GM18907 (cell line): ENCODE data around the gene FFAR2.
"Not testable (repeated sequence)": the region's sequence is repeated elsewhere in the genome, so short reads cannot be mapped to it uniquely, and the experiment has no call there.

Experiments
- ATAC-seq: cut with Tn5 transposase; IDR thresholded peaks from one replicate; pipeline ENCODE4 v1.9.1; 2021; ENCODE audit warnings: mild to moderate bottlenecking, moderate library complexity; ENCODE audit not compliant: unreplicated experiment

Gene FFAR2

DNA sequence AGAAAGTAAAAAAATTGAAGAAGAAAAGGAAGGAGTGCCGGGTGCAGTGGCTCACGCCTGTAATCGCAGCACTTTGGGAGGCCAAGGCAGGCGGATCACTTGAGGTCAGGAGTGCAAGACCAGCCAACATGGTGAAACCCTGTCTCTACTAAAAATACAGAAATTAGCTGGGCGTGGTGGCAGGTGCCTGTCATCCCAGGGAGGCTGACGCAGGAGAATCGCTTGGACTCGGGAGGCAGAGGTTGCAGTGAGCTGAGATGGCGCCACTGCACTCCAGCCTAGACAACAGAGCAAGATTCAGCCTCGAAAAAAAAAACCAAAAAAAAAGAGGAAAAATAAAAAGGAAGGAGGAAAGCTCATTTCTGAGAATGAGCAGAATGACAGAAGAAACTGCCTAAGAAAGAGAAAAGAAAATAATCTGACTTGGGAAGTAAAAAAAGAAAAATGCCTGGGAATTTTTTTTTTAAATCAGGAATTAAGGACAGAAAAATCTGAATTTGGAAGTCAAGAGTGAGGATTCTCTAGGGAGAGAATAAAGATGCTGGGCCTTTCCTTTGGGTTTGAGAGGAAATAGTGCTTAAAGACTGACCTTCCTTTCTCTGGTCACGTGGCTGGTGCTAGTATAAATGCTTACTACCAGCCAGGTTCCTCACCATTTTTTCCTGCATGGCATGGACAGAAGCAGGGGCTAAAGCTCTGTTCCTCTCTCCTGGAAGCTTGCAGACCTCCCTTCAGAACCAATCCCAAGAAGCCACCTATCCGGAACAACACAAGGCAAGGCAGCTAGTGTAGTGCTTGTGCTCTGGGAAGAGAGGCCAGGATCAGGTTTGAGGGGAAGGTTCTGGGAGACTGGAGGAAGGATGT, at the start of gene FFAR2:
TSS of gene FFAR2 (plus strand) at position 652 of the 864 bp plus-strand sequence. CDS start 1,458 bp downstream, outside the sequence.
- ATAC-seq, result no peak

GRCh38 chr19:35398570-35398969, 49.5 kb upstream of the FFAR2 start:
- no peak for ATAC-seq

DNA sequence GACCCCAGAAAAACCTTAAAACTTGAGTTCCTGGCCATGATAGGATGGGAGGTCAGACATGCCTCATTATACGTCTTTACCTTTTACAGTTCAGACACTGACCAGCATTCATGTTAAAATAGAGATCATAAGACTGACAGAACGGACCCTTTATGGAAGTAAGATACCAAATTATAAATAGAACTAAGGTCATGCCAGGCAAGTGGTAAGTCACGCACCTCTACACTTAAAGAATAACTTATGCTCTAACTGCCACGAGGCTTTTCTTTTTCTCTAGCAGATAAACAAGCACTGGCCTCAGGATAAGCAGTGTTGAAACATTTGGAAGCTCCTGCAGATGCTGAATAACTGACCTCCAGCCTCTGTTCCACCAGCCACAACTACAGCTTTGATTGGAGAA, 48.8 kb upstream of the FFAR2 start:
- ATAC-seq, result no peak

GRCh38 chr19:35399948-35400772, 47.9 kb upstream of the FFAR2 start:
- ATAC-seq, result no peak

GRCh38 chr19:35400773-35401100, 47.3 kb upstream of the FFAR2 start:
- ATAC-seq, result no peak

GRCh38 chr19:35401416-35401815, 46.6 kb upstream of the FFAR2 start:
- not testable (repeated sequence) for ATAC-seq

- no peak for ATAC-seq
Observed at GRCh38 chr19:35403116-35403760, 44.8 kb upstream of the FFAR2 start.

DNA sequence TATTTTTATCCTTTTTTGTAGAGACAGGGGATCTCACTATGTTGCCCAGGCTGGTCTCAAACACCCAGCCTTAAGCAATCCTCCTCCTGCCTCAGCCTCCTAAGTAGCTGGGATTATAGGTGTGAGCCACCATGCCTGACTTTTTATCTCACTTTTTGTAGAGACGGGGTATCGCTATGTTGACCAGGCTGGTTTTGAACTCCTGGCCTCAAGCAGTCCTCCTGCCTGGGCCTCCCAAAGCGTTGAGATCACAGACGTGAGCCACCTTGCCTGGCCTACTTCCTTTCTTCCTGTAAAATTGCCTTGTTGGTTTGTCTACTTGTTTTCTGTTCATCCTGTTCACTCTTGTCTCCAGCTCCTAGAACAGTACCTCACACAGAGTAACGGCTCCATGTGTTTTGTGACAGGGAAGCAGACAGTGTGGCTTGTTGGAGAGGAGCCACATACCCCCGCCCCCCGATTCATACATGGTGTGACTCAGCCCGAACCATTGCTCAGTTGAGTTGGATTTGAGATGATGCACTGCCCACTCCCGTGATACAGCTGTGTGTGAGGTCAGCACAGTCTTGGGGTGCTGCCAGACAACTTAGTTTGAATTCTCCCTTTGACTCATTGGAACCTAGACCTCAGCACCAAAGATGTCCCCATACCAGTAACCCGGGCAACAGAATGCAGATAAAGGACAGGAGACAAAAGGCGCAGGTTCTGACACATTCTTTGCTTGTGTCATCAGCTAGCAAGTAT, 43.0 kb upstream of the FFAR2 start:
- no peak for ATAC-seq

- no peak for ATAC-seq
Observed at GRCh38 chr19:35407619-35408018, 40.4 kb upstream of the FFAR2 start.

DNA sequence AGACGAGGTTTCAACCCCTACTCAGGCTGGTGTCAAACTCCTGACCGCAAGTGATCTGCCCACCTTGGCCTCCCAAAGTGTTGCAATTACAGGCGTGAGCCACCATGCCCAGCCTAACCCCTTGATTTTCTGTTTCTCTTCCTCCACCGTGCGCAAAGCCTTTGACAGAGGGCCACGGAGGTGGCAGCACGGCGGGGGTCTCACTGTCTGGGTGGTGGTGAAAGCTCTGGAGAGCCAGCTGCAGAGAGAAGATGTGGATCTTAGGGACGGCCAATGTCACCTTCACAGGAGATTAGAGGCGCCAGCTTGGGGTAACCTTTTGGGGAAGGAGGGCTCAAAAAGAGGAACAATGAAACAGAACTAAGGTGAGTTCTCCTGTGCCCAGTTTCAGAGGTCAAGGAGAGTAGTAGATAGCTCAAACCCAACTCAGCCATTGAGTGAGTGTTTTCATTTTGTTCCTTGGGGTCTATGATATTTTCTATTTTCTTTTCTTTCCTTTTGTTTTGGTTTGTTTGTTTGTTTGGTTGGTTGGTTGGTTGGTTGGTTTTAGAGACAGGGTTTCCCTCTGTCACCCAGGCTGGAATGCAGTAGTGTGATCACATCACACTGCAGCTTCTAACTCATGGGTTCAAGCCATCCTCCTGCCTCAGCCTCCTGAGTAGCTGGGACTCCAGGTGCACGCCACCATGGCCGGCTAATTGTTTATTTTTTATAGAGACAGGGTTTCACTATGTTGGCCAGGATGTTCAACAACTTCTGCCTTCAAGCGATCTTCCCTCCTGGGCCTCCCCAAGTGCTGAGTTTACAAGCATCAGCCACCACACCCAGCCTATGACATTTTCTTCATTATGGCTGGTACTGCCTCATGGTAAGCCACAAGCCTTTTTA, 39.5 kb upstream of the FFAR2 start:
- ATAC-seq, result peak; percentile 69

DNA sequence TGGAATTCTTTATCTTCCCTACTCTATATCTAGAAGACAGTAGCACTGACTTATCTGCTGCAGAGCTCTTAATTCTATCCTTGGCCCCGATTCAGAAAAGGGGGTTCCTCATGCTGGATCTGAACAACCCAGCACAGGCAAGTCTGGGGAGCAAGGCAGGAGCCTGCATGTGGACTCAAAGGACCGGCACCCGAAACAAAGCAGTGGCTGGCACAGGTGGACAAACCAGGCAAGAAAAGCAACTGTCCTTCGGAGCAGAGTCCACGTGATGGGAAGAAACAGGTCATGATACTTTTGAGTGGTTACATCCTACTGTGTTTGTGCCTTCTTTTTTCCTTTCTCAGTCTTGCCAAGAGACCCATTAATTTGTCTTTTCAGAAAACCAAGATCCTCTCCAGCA, 38.9 kb upstream of the FFAR2 start:
- no peak for ATAC-seq

GRCh38 chr19:35410487-35410886, 37.6 kb upstream of the FFAR2 start:
- ATAC-seq, result no peak

DNA sequence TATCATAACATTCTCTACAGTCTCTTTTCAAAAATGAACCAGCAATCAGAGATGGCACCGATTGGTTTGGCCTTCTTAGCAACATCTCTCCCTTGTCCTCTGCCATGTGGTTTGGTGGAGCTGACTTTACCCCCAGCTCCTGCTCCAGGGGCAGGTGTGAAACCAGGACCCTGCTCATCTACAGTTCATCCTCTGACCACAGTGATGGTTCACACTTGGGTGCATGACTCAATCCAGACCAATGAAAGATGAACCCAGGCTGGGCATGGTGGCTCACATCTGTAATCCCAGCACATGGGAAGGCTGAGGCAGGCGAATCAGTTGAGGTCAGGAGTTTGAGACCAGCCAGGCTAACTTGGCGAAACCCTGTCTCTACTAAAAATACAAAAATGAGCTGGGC, 33.6 kb upstream of the FFAR2 start:
- no peak for ATAC-seq

DNA sequence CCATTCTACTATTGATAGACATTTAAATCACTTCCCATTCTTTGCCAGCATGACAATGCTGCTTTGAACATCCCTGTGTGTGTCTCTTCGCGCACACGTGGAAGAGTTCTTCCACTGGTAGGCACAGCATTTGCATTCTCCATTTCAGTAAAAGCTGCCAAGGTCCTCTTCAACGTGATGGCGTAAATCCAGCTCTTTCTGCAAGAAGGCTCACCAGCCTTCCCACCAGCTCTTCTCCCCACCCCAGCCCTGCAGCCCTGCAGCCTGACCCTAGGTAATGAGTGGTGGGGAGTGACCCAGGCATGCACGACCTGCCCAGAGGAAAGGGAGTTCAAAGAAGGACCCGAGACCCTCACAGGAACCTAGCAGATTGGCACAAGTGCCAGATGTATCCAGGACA, 31.7 kb upstream of the FFAR2 start:
- ATAC-seq, result no peak

GRCh38 chr19:35417278-35417677, 30.8 kb upstream of the FFAR2 start:
- ATAC-seq, result no peak

DNA sequence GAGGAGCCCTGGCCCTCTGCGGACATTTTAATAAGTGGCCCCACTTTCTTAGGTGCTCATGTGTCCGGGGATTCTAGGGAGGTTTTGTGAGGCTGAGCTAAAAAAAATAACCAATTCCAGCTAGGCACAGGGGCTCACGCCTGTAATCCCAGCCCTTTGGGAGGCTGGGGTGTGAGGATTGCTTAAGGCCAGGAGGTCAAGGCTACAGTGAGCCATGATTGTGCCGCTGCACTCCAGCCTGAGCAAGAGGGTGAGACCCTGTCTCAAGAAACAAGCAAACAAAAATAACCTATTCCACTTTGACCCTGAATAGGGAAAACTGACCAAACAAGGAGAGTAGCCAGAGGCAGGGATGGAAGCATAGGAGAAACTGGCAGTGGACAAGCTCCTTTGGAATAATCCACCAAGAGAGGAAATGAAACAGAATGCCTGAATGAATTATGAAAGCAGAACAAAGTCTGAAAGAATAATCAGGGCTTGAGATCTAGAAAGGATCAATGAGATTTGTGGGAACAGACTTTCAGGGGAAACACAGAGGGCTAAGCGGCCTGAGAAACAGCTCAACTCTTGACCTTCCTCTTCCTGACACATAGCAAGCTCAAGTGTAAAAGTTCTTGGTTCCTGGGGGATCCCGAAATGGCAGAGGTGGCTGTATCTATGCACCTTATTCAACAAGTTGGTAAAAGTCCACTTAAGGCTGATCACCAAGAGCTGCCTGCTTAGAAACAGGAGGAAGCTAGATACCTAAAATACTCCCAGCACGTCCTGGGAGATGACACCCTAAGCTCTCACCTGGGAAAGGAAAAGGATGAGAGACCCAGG, 30.1 kb upstream of the FFAR2 start:
- ATAC-seq, result no peak

DNA sequence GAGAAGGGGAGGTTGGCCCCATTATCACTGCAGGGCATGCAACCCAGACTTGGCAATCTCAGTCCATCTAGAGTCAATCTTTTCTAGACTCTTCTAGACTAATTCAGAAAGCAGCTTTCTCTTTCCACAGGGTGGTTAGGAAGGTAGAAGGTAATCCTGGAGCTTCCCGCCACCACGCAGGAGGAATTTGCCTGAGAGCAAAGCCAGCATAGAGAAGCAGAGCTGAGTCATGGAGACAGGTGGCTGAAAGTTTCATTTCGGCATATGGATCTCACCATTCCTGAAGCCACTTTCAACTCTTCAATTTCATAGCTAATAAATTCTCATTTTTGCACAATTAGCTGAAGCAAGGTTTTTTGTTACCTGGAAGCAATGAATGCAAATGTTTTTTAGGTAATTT, 29.0 kb upstream of the FFAR2 start:
- no peak for ATAC-seq

DNA sequence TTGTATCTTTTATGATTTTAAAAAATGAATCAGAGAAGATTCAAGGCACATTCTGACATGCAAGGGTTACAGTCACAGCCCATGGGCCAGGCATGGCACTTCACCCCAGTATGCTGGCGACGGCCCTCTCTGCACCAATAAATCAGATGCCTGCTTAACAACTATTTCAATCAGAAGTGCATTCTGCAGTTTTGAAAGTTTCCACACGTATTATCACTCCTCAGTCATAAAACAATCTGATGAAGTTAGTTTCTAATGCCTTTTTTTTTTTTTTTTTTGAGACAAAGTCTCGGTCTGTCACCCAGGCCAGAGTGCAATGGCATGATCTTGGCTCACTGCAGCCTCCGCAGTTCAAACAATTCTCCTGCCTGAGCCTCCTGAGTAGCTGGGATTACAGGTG, 28.3 kb upstream of the FFAR2 start:
- no peak for ATAC-seq

DNA sequence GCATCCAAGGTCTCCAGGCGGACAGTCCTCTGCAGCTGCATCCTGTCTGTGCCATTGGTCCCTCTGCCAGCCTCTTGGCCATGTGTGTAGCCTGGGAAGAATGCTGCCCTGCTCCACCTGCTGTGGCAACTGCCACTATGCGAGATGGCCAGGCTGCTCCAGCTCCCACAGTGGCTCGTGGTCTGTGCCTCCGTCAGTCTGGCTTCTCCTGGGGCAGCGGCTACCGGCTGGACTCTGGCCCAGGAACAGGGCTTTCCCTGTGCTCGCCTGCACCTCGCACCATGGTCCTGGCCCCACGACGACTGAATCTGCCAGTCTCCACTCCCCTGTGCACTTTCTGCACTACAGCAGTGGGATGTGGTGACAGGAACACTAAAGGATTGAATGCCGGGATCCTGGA, 26.7 kb upstream of the FFAR2 start:
- ATAC-seq, result no peak
